HG03108 (cell line): Measurements from ENCODE around the gene LRFN4.

ENCODE experiments used
- ATAC-seq: cut with Tn5 transposase; IDR thresholded peaks from one replicate; pipeline ENCODE4 v1.9.1; 2021; ENCODE audit warnings: moderate library complexity; ENCODE audit not compliant: unreplicated experiment

Gene LRFN4

GRCh38 chr11:66870131-66870530, 13.3 kb downstream of the LRFN4 start:
- ATAC-seq = no peak

GRCh38 chr11:66870616-66871520, 14.0 kb downstream of the LRFN4 start:
- ATAC-seq = no peak

- no peak for ATAC-seq
These were observed 14.6 kb downstream of the LRFN4 start for GRCh38 chr11:66871521-66871901.

- ATAC-seq = no peak
These were observed 17.4 kb downstream of the LRFN4 start for GRCh38 chr11:66874232-66874631.

GRCh38 chr11:66875378-66875777, 18.5 kb downstream of the LRFN4 start:
- ATAC-seq = no peak

GRCh38 chr11:66877588-66878385, 20.9 kb downstream of the LRFN4 start:
- ATAC-seq = no peak

GRCh38 chr11:66878474-66878873, 21.6 kb downstream of the LRFN4 start:
- ATAC-seq = no peak

- ATAC-seq = no peak
These were observed 22.1 kb downstream of the LRFN4 start for GRCh38 chr11:66879000-66879399.

GRCh38 chr11:66879583-66879982, 22.7 kb downstream of the LRFN4 start:
- no peak for ATAC-seq

GRCh38 chr11:66879999-66880398, 23.1 kb downstream of the LRFN4 start:
- no peak for ATAC-seq

GRCh38 chr11:66880496-66881450, 23.9 kb downstream of the LRFN4 start:
- no peak for ATAC-seq

GRCh38 chr11:66881451-66881835, 24.6 kb downstream of the LRFN4 start:
- no peak for ATAC-seq

- no peak for ATAC-seq
These were observed 25.1 kb downstream of the LRFN4 start for GRCh38 chr11:66881927-66882452.

- no peak for ATAC-seq
These were observed 25.7 kb downstream of the LRFN4 start for GRCh38 chr11:66882561-66883015.

GRCh38 chr11:66883016-66883965, 26.4 kb downstream of the LRFN4 start:
- ATAC-seq = no peak

GRCh38 chr11:66884443-66884842, 27.6 kb downstream of the LRFN4 start:
- no peak for ATAC-seq

- no peak for ATAC-seq
These were observed 28.6 kb downstream of the LRFN4 start for GRCh38 chr11:66885469-66885868.

GRCh38 chr11:66885950-66886440, 29.1 kb downstream of the LRFN4 start:
- no peak for ATAC-seq

- no peak for ATAC-seq
These were observed 29.9 kb downstream of the LRFN4 start for GRCh38 chr11:66886671-66887221.
